Measurements from ENCODE around the gene MYCN.
"Not testable (repeated sequence)": the region's sequence is repeated elsewhere in the genome, so short reads cannot be mapped to it uniquely, and the experiment has no call there.

The MYCN gene

DNA sequence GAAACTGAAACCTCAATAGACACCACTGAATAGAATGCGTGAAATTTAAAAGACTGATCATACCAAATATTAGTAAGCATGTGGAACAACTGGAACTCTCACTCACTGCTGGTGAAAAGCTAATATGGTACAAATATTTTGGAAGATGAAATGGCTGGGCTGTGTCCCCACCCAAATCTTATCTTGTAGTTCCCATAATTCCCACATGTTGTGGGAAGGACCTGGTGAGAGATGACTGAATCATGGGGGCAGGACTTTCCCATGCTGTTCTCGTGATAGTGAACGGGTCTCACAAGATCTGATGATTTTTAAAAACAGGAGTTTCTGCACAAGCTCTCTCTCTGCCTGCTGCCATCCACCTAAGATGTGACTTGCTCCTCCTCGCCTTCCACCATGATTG, 32.0 kb upstream of the MYCN start:
- TF ChIP-seq, protein P1, sequence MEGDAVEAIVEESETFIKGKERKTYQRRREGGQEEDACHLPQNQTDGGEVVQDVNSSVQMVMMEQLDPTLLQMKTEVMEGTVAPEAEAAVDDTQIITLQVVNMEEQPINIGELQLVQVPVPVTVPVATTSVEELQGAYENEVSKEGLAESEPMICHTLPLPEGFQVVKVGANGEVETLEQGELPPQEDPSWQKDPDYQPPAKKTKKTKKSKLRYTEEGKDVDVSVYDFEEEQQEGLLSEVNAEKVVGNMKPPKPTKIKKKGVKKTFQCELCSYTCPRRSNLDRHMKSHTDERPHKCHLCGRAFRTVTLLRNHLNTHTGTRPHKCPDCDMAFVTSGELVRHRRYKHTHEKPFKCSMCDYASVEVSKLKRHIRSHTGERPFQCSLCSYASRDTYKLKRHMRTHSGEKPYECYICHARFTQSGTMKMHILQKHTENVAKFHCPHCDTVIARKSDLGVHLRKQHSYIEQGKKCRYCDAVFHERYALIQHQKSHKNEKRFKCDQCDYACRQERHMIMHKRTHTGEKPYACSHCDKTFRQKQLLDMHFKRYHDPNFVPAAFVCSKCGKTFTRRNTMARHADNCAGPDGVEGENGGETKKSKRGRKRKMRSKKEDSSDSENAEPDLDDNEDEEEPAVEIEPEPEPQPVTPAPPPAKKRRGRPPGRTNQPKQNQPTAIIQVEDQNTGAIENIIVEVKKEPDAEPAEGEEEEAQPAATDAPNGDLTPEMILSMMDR (IDR thresholded peaks at IDR 0.05; ENCODE audit: borderline replicate concordance, insufficient read depth, low read depth, low read length) = no peak
- no peak overlapping the region for H3K4me3 ChIP-seq (ENCODE audit: low read depth, low read length)

DNA sequence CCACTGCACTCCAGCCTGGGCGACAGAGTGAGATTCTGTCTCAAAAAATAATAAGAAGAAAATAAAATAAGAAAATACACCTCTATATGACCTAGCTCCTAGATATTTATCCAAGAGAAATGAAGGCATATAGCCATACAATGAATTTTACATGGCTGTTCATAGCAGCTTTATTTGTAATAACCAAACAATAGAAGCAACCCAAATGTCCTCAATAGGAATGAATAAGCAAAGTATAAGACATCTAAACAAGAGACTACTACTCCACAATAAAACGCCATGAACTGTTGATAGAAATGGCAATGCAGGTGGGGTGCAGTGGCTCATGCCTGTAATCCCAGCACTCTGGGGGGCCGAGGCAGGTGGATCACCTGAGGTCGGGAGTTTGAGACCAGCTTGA, 31.2 kb upstream of the MYCN start:
- TF ChIP-seq, protein P1 (IDR thresholded peaks at IDR 0.05; ENCODE audit: borderline replicate concordance, insufficient read depth, low read depth, low read length) = no peak
- no peak overlapping the region for H3K4me3 ChIP-seq (ENCODE audit: low read depth, low read length)

- H3K4me3 ChIP-seq (ENCODE audit: low read depth, low read length) = no peak overlapping the region
- TF ChIP-seq, protein P1 (IDR thresholded peaks at IDR 0.05; ENCODE audit: borderline replicate concordance, insufficient read depth, low read depth, low read length) = no peak
Observed at GRCh38 chr2:15909736-15910135, 30.6 kb upstream of the MYCN start.

DNA sequence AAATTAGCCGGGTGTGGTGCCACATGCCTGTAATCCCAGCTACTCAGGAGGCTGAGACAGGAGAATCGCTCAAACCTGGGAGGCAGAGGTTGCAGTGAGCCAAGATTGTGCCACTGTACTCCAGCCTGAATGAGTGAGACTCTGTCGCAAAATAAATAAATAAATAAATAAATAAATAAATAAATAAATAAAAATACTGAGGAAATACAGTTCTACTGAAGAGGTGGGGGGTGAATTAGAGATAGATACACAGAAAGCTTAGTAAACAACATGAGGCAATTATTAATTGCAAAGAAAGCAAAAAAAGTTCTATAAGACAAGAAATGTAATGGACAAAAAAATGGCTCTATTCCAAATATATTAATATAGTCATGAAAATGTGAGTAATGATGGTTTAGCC, 29.1 kb upstream of the MYCN start:
- not testable (repeated sequence) for H3K4me3 ChIP-seq (ENCODE audit: low read depth, low read length)

DNA sequence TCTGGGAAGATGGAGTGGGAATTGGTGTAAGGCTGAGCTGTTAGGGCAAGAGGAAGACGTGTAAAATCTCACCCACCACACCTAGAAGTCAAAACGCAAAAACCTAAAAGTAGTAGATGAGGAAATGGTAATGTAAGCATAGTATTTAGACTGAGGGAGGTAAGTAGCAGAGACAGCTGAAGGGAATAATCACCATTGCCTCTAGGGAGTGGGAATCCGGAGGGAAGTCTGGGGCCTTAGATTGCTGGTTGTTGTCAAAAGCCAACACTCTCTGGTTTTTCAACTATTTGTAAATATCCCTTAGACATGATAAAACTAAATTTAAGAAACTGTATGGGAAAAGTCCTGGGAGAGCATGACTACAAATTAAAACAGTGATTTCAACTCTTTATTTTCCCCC, 28.7 kb upstream of the MYCN start:
- H3K4me3 ChIP-seq (ENCODE audit: low read depth, low read length) = no peak overlapping the region
- TF ChIP-seq, protein P1 (IDR thresholded peaks at IDR 0.05; ENCODE audit: borderline replicate concordance, insufficient read depth, low read depth, low read length) = no peak

- H3K4me3 ChIP-seq (ENCODE audit: low read depth, low read length) = no peak overlapping the region
- TF ChIP-seq, protein P1 (IDR thresholded peaks at IDR 0.05; ENCODE audit: borderline replicate concordance, insufficient read depth, low read depth, low read length) = no peak
Observed at GRCh38 chr2:15912203-15912602, 28.1 kb upstream of the MYCN start.

DNA sequence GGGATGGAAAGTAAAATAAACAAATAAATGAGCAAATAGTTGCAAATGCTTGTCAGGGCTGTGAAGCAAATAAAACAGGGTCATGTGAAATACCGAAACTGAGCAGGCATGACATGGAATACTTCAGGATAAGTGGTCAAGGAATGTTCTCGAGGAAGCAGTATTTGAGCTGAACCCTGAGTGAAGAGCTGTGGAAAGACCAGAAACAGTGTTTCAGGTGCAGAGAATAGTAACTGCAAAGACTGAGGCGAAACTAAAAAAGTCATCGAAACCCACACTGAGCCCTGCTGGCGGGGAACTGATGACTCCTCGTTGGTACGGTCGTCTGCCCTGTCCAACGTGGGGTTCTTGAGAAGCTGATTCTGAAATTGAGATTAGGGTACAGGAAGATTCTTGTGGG, 27.2 kb upstream of the MYCN start:
- H3K4me3 ChIP-seq (ENCODE audit: low read depth, low read length) = no peak overlapping the region

More for the DNA sequence above, 27.2 kb upstream of the MYCN start:
- TF ChIP-seq, protein P1 (IDR thresholded peaks at IDR 0.05; ENCODE audit: borderline replicate concordance, insufficient read depth, low read depth, low read length) = no peak
